Measurements from ENCODE around the gene PACS1.

PACS1 gene

DNA sequence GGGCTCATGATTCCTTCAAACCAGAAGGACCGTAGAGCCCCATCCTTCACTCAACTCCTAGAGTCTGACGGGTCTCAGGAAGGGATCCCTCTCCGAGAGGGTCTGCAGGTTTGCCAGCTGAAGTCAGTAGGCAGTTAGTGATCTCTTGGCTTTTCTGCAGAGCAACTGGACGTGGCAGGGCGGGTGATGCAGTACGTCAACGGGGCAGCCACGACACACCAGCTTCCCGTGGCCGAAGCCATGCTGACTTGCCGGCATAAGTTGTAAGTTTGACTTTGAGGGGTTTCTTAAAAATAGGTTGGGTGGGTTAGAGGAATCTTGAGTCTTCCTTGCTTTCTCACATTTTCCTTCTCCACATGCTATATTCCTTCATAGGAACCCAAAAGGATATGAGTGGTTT, 165.1 kb downstream of the PACS1 start:
- H3K9ac ChIP-seq (ENCODE audit: low read depth, low read length, poor library complexity, severe bottlenecking) = no peak overlapping the region
- H3K79me2 ChIP-seq (ENCODE audit: insufficient read depth, low read length) = no peaks in the 10 kb centered on the region
- H3K9me3 ChIP-seq (ENCODE audit: insufficient read depth, low read depth, low read length) = no peaks in the 10 kb centered on the region
- H3K27me3 ChIP-seq (ENCODE audit: insufficient read depth, low read length, poor library complexity, severe bottlenecking) = no peaks in the 10 kb centered on the region
- H2AFZ ChIP-seq (ENCODE audit: low read length) = no peak overlapping the region
- TF ChIP-seq EZH2phosphoT487 (IDR thresholded peaks at IDR 0.05; ENCODE audit: borderline replicate concordance) = no peak
- TF ChIP-seq, protein P1, sequence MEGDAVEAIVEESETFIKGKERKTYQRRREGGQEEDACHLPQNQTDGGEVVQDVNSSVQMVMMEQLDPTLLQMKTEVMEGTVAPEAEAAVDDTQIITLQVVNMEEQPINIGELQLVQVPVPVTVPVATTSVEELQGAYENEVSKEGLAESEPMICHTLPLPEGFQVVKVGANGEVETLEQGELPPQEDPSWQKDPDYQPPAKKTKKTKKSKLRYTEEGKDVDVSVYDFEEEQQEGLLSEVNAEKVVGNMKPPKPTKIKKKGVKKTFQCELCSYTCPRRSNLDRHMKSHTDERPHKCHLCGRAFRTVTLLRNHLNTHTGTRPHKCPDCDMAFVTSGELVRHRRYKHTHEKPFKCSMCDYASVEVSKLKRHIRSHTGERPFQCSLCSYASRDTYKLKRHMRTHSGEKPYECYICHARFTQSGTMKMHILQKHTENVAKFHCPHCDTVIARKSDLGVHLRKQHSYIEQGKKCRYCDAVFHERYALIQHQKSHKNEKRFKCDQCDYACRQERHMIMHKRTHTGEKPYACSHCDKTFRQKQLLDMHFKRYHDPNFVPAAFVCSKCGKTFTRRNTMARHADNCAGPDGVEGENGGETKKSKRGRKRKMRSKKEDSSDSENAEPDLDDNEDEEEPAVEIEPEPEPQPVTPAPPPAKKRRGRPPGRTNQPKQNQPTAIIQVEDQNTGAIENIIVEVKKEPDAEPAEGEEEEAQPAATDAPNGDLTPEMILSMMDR (conservative IDR thresholded peaks at IDR 0.05; ENCODE audit: low read length) = no peak
- no peaks in the 10 kb centered on the region for H3F3A ChIP-seq (ENCODE audit: low read depth)
- H3K4me3 ChIP-seq (ENCODE audit: low read length, poor library complexity, severe bottlenecking) = no peak overlapping the region
- no peaks in the 10 kb centered on the region for H3K4me1 ChIP-seq (ENCODE audit: insufficient read depth, low read length, poor library complexity, severe bottlenecking)
- H3K9me2 ChIP-seq (replicated peaks; ENCODE audit: low read depth, low read length) = no peaks in the 10 kb centered on the region
- H4K20me1 ChIP-seq (ENCODE audit: insufficient read depth, low read length, poor library complexity, severe bottlenecking) = no peaks in the 10 kb centered on the region
- H3K4me2 ChIP-seq (ENCODE audit: low read depth, low read length, poor library complexity, severe bottlenecking) = no peak overlapping the region
- no peaks in the 10 kb centered on the region for H3K36me3 ChIP-seq (ENCODE audit: insufficient read depth, low read length)

DNA sequence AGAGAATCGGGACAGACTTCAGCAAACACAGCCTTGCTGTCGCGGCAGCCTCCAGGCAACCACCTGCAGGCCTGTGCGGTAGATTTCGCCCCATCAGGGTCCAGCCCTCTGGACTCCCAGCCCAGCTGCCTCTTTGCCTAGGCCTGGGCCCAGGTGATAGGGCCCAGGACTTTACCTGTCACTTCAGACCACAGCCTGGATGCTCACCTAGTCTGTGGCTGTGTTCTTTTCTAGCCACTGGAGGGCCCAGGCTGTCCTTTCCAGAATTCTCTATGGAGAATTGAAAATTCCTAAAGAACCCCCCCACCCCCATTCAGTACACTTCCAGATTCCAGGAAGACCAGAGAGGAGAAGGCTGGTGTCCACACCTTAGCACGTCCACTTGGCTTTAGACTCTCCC, 167.8 kb downstream of the PACS1 start:
- TF ChIP-seq, protein P1 (conservative IDR thresholded peaks at IDR 0.05; ENCODE audit: low read length) = no peak
- no peak for TF ChIP-seq EZH2phosphoT487 (IDR thresholded peaks at IDR 0.05; ENCODE audit: borderline replicate concordance)
- no peaks in the 10 kb centered on the region for H3K27me3 ChIP-seq (ENCODE audit: insufficient read depth, low read length, poor library complexity, severe bottlenecking)
- no peaks in the 10 kb centered on the region for H3K9me2 ChIP-seq (replicated peaks; ENCODE audit: low read depth, low read length)
- H3F3A ChIP-seq (ENCODE audit: low read depth) = no peaks in the 10 kb centered on the region
- H3K36me3 ChIP-seq (ENCODE audit: insufficient read depth, low read length) = no peaks in the 10 kb centered on the region
- H3K9me3 ChIP-seq (ENCODE audit: insufficient read depth, low read depth, low read length) = no peaks in the 10 kb centered on the region
- H3K9ac ChIP-seq (ENCODE audit: low read depth, low read length, poor library complexity, severe bottlenecking) = no peak overlapping the region
- H4K20me1 ChIP-seq (ENCODE audit: insufficient read depth, low read length, poor library complexity, severe bottlenecking) = no peaks in the 10 kb centered on the region
- no peak overlapping the region for H3K4me2 ChIP-seq (ENCODE audit: low read depth, low read length, poor library complexity, severe bottlenecking)
- H3K4me1 ChIP-seq (ENCODE audit: insufficient read depth, low read length, poor library complexity, severe bottlenecking) = no peaks in the 10 kb centered on the region
- no peak overlapping the region for H3K4me3 ChIP-seq (ENCODE audit: low read length, poor library complexity, severe bottlenecking)
- H2AFZ ChIP-seq (ENCODE audit: low read length) = no peak overlapping the region
- H3K79me2 ChIP-seq (ENCODE audit: insufficient read depth, low read length) = no peaks in the 10 kb centered on the region

DNA sequence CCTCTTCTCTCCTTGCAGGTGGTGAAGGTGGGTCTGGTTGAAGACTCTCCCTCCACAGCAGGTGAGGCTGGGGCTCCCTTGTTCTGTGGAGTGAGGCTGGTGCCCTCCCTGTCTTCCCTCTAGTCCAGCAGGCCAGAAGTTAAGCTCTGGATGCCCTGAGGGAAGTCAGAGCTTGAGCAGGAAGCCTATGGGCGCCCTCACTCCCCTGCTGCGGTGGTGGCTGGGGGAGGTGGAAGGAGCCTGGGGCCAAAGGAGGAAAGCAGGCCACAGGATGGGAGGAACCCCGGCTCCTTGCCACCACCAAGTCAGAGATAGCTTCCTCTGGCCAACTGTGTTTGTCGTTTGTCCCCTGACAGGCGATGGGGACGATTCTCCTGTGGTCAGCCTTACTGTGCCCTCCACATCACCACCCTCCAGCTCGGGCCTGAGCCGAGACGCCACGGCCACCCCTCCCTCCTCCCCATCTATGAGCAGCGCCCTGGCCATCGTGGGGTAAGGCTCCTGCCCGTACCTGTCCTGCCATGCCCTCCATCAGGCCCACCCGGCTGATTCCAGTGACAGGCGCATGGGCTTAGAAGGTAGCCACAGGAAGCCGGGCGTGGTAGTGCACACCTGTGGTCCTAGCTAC, 168.8 kb downstream of the PACS1 start:
- Histone ChIP-seq H3K27me3 (ENCODE audit: insufficient read depth, low read length, poor library complexity, severe bottlenecking) (no peaks in the 10 kb centered on the region), H3K9me3 (ENCODE audit: insufficient read depth, low read depth, low read length) (no peaks in the 10 kb centered on the region), H3K9me2 (replicated peaks; ENCODE audit: low read depth, low read length) (no peaks in the 10 kb centered on the region), H3K4me3 (ENCODE audit: low read length, poor library complexity, severe bottlenecking) (no peak overlapping the region), H3F3A (ENCODE audit: low read depth) (no peaks in the 10 kb centered on the region), H3K79me2 (ENCODE audit: insufficient read depth, low read length) (no peaks in the 10 kb centered on the region), H3K4me1 (ENCODE audit: insufficient read depth, low read length, poor library complexity, severe bottlenecking) (no peaks in the 10 kb centered on the region), H3K9ac (ENCODE audit: low read depth, low read length, poor library complexity, severe bottlenecking) (no peak overlapping the region), H3K4me2 (ENCODE audit: low read depth, low read length, poor library complexity, severe bottlenecking) (no peak overlapping the region), H2AFZ (ENCODE audit: low read length) (no peak overlapping the region), H3K36me3 (ENCODE audit: insufficient read depth, low read length) (no peaks in the 10 kb centered on the region), H4K20me1 (ENCODE audit: insufficient read depth, low read length, poor library complexity, severe bottlenecking) (no peaks in the 10 kb centered on the region)
- no peak for TF ChIP-seq EZH2phosphoT487 (IDR thresholded peaks at IDR 0.05; ENCODE audit: borderline replicate concordance)
- TF ChIP-seq, protein P1 (conservative IDR thresholded peaks at IDR 0.05; ENCODE audit: low read length) = no peak
